ENCODE results near the gene ITPKB. TPM values are rescaled to one million over a fixed set of nuclear protein-coding genes. Genes with fewer than 3 reads are reported as not detected.
A peak's percentile ranks its signal among the peaks of the same experiment; 100 is the strongest.

The ITPKB gene
- total RNA-seq, 2 experiments from 2014 or later = 40.9 to 43.4 TPM

GRCh38 chr1:226658546-226659125 lies 80.4 kb downstream of the ITPKB start:
- peaks cover 91% of the 10 kb centered on the region for H3K4me1 Mint-ChIP-seq
- H3K27me3 Mint-ChIP-seq = no peaks in the 10 kb centered on the region
- CTCF ChIA-PET = interaction anchor here (1.0 to 1.3 kb wide), 2 partner anchors 24 to 25 kb away, joined by 3 read pairs; no protein-coding TSS in a partner anchor
- H3K27ac Mint-ChIP-seq = no peak overlapping the region
- no peaks in the 10 kb centered on the region for H3K9me3 Mint-ChIP-seq (ENCODE audit: low read depth)
- no peak overlapping the region for H3K4me3 Mint-ChIP-seq
- DNase-seq (no peak), ATAC-seq (no peak)
- H3K36me3 Mint-ChIP-seq = no peaks in the 10 kb centered on the region

GRCh38 chr1:226657895-226658545 lies 81.1 kb downstream of the ITPKB start:
- H3K36me3 Mint-ChIP-seq = no peaks in the 10 kb centered on the region
- no peaks in the 10 kb centered on the region for H3K27me3 Mint-ChIP-seq
- H3K4me3 Mint-ChIP-seq = no peak overlapping the region
- CTCF ChIA-PET = interaction anchor here (1.0 to 1.3 kb wide), 2 partner anchors 25 kb away, joined by 3 read pairs; no protein-coding TSS in a partner anchor
- ATAC-seq (no peak), DNase-seq (no peak)
- H3K4me1 Mint-ChIP-seq = peaks cover 91% of the 10 kb centered on the region
- H3K27ac Mint-ChIP-seq = peak overlapping the region; percentile 26
- H3K9me3 Mint-ChIP-seq (ENCODE audit: low read depth) = no peaks in the 10 kb centered on the region

DNA sequence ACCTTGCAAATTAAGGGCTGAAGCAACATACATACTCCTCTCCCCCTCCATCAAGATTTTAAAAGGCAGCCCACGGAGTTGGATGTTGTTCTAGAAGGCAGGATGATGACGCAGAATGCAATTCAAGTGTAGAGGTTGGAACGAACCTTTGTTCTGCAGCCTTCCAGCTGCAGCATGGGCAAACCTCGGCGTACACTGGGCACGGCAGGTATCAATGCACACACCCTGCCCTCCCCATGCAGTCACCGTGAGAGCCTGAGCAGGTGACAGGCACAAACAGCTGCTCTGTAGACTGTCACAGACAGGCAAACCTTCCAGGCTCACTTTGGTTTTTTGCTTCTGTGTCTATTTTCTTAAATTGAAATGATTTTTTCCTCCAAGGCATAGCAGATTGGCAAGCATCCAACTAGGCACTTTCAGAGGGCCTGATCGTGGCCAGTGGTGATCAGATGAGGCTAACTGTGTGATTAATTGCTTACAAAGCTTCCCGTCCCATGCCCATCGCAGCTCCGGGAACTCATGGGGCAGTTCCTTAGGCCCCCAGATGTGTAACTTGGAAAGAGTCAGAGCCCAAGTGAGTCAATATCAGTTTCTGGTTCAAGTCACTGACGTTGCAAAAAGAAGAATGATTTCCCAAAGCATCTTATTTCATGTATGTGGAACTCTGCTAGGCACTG lies 82.3 kb downstream of the ITPKB start:
- H3K4me3 Mint-ChIP-seq = no peak overlapping the region
- H3K27ac Mint-ChIP-seq = peak overlapping the region; percentile 56
- no peaks in the 10 kb centered on the region for H3K9me3 Mint-ChIP-seq (ENCODE audit: low read depth)
- no peak for DNase-seq
- H3K4me1 Mint-ChIP-seq = peaks cover 84% of the 10 kb centered on the region
- no peaks in the 10 kb centered on the region for H3K36me3 Mint-ChIP-seq
- ATAC-seq = no peak
- CTCF ChIA-PET = interaction anchor here (1.1 kb wide), 1 partner anchor 12 kb away, joined by 3 read pairs; no protein-coding TSS in a partner anchor
- H3K27me3 Mint-ChIP-seq = no peaks in the 10 kb centered on the region

DNA sequence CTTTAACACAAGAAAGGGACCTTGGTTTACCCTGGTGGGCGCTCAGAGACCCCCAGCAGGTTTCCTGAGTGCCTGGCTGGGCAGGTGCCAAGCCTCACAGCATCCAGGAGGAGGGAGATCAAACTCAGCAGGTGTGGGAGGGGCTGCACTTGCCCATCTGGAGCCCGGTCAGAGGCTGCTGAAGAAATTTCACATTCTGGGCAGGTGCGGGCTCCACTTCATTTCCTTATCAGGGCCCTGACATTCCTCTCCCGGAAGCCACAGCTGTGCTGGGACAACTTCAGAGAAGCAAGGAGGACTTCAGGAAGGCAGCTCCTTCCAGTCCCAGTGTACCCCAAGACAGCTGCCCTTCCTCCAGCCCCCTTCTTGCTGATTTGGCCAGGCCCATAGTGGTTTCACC lies 82.9 kb downstream of the ITPKB start:
- CTCF ChIA-PET = no interaction called here
- ATAC-seq = no peak
- no peak for DNase-seq
- Mint-ChIP-seq H3K9me3 (ENCODE audit: low read depth) (no peaks in the 10 kb centered on the region), H3K4me1 (peaks cover 78% of the 10 kb centered on the region), H3K36me3 (no peaks in the 10 kb centered on the region), H3K4me3 (no peak overlapping the region), H3K27ac (peak overlapping the region; percentile 91), H3K27me3 (no peaks in the 10 kb centered on the region)

DNA sequence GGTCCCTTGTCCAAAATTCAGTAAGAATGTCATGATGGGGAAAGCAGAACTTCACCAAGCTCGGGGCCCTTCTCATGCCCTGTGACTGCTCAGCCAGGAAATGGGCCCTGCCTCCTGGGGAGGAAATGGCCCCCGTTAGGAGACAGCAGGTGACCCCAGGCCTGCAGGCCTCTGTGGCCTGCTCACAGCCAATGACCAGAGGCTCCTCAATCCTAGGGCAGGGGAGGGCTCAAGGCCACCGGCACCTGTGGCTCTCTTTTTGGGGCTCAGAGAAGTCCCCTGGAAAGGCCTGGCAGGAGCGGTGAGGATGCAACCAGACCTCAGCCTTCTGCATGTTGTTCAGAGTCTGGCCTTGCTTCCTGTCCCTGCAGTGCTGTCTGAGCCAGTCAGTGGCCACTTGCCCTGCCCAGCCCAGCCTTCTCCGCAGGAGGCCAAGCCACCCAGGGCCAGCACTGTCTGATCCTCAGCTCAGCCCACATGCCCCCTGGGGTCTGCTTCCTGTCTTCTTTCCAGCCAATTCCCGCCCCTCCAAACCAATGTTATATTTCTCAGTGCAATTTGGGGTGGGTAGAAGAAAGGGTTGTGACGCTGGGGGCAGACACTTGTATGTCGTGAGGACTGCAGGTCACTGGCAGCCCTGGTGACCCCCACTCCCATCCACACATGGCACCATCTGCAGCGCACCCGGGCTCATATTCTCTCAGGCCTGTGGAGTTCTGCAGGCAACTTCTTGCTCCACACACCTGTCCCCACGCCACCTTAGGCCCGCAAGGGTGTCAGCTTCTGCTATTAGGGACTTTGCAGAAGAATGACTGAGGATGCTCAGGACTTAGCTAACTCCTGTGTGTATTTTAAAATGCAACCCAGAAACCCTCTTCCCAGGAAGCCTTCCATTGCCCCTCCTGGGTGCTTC lies 83.6 kb downstream of the ITPKB start:
- peak; percentile 39 for ATAC-seq
- H3K27ac Mint-ChIP-seq = peak overlapping the region; percentile 91
- no peaks in the 10 kb centered on the region for H3K9me3 Mint-ChIP-seq (ENCODE audit: low read depth)
- peak; percentile 62 for DNase-seq
- CTCF ChIA-PET = no interaction called here
- peak overlapping the region; percentile 60 for H3K4me3 Mint-ChIP-seq
- H3K4me1 Mint-ChIP-seq = peaks cover 74% of the 10 kb centered on the region
- no peaks in the 10 kb centered on the region for H3K36me3 Mint-ChIP-seq
- no peaks in the 10 kb centered on the region for H3K27me3 Mint-ChIP-seq

- no peak for ATAC-seq
- H3K4me3 Mint-ChIP-seq = peak overlapping the region; percentile 60
Measured at GRCh38 chr1:226654668-226655055, 84.4 kb downstream of the ITPKB start.

GRCh38 chr1:226654046-226654667 lies 84.9 kb downstream of the ITPKB start:
- Mint-ChIP-seq H3K4me1 (peaks cover 73% of the 10 kb centered on the region), H3K36me3 (peaks cover 4% of the 10 kb centered on the region), H3K27ac (peak overlapping the region; percentile 91), H3K4me3 (peak overlapping the region; percentile 60), H3K27me3 (no peaks in the 10 kb centered on the region), H3K9me3 (ENCODE audit: low read depth) (no peaks in the 10 kb centered on the region)
- DNase-seq = no peak
- ATAC-seq = no peak
- CTCF ChIA-PET = interaction anchor here (0.7 to 2.4 kb wide), 14 partner anchors 8 to 286 kb away, joined by 3 to 13 read pairs (median 6); partner anchors contain the start of gene COQ8A

More at GRCh38 chr1:226654668-226655055, 84.4 kb downstream of the ITPKB start:
- peak overlapping the region; percentile 91 for H3K27ac Mint-ChIP-seq
- H3K9me3 Mint-ChIP-seq (ENCODE audit: low read depth) = no peaks in the 10 kb centered on the region
- CTCF ChIA-PET = interaction anchor here (0.7 to 2.4 kb wide), 9 partner anchors 13 to 286 kb away, joined by 3 to 12 read pairs (median 6); partner anchors contain the start of gene COQ8A
- no peaks in the 10 kb centered on the region for H3K27me3 Mint-ChIP-seq
- DNase-seq = no peak
- H3K36me3 Mint-ChIP-seq = no peaks in the 10 kb centered on the region
- peaks cover 73% of the 10 kb centered on the region for H3K4me1 Mint-ChIP-seq

- peak; percentile 85 for ATAC-seq
- no peaks in the 10 kb centered on the region for H3K27me3 Mint-ChIP-seq
Measured at GRCh38 chr1:226653311-226653921, 85.7 kb downstream of the ITPKB start.

DNA sequence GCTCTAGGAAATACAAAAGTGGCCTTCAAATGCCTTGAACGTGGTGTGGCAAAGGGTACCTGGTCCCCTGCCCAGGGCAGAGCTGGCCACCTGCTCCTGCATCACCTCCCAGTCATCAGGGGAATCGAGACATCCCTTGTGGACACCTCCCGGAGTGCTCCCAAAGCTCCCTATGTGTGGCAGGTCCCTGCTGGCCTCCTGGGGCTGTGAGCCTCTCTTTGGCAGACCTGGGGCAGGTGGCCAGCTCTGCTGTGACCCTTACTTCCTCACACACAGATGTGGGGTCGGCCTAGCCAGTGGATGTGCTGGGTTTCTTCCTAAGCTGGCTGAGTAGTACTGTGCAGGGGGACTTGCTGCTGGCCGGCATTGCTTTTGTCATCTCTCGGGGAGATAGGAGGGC lies 86.5 kb downstream of the ITPKB start:
- DNase-seq = no peak
- Mint-ChIP-seq H3K27ac (peak overlapping the region; percentile 91), H3K4me3 (no peak overlapping the region), H3K4me1 (peaks cover 66% of the 10 kb centered on the region), H3K9me3 (ENCODE audit: low read depth) (no peaks in the 10 kb centered on the region), H3K36me3 (peaks cover 11% of the 10 kb centered on the region), H3K27me3 (no peaks in the 10 kb centered on the region)
- ATAC-seq = no peak
- CTCF ChIA-PET = interaction anchor here (1.3 to 2.7 kb wide), 7 partner anchors 10 to 176 kb away, joined by 3 to 13 read pairs (median 11); no protein-coding TSS in a partner anchor

More at GRCh38 chr1:226653311-226653921, 85.7 kb downstream of the ITPKB start:
- Mint-ChIP-seq H3K36me3 (peaks cover 9% of the 10 kb centered on the region), H3K27ac (peak overlapping the region; percentile 91), H3K4me3 (peak overlapping the region; percentile 60), H3K9me3 (ENCODE audit: low read depth) (no peaks in the 10 kb centered on the region), H3K4me1 (peaks cover 71% of the 10 kb centered on the region)
- DNase-seq = peak; percentile 88
- CTCF ChIA-PET = interaction anchor here (0.9 to 2.7 kb wide), 14 partner anchors 9 to 175 kb away, joined by 3 to 13 read pairs (median 6); no protein-coding TSS in a partner anchor

DNA sequence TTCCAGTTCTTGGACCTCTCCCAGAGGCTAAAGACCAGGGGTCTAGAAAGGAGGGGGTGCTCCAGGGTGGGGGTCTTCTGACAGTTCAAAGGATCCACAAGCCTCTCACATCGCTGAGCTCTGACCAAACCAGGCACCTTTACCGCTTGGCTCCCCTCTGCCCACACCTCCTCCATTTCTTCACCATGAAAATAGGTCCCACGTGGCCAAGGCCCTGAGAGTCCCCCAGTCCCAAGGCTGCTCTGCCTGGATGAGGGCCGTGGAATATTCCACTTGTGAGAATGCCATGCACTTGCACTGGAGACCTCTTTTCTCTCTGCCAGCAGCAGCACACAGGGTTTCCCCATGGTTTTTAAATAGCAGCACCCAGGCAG lies 87.4 kb downstream of the ITPKB start:
- peaks cover 14% of the 10 kb centered on the region for H3K36me3 Mint-ChIP-seq
- no peak for ATAC-seq
- peaks cover 57% of the 10 kb centered on the region for H3K4me1 Mint-ChIP-seq
- no peaks in the 10 kb centered on the region for H3K9me3 Mint-ChIP-seq (ENCODE audit: low read depth)
- no peaks in the 10 kb centered on the region for H3K27me3 Mint-ChIP-seq
- CTCF ChIA-PET = interaction anchor here (1.1 to 2.7 kb wide), 4 partner anchors 10 to 177 kb away, joined by 3 to 11 read pairs (median 4); no protein-coding TSS in a partner anchor
- no peak for DNase-seq
- H3K4me3 Mint-ChIP-seq = no peak overlapping the region
- H3K27ac Mint-ChIP-seq = no peak overlapping the region

GRCh38 chr1:226651041-226651731 lies 87.9 kb downstream of the ITPKB start:
- CTCF ChIA-PET = interaction anchor here (1.1 to 2.7 kb wide), 5 partner anchors 10 to 177 kb away, joined by 3 to 11 read pairs (median 3); no protein-coding TSS in a partner anchor

More at GRCh38 chr1:226651041-226651731, 87.9 kb downstream of the ITPKB start:
- no peak overlapping the region for H3K4me3 Mint-ChIP-seq
- H3K27ac Mint-ChIP-seq = no peak overlapping the region
- H3K27me3 Mint-ChIP-seq = no peaks in the 10 kb centered on the region
- DNase-seq (no peak), ATAC-seq (no peak)
- no peaks in the 10 kb centered on the region for H3K9me3 Mint-ChIP-seq (ENCODE audit: low read depth)
- peaks cover 55% of the 10 kb centered on the region for H3K4me1 Mint-ChIP-seq
- H3K36me3 Mint-ChIP-seq = peaks cover 17% of the 10 kb centered on the region
